Smooth muscle cell (in vitro differentiated cells): ENCODE measurements around the gene RABEP2. TPM values are rescaled to one million over a fixed set of nuclear protein-coding genes. Genes with fewer than 3 reads are reported as not detected.
A peak's percentile ranks its signal among the peaks of the same experiment; 100 is the strongest.

ENCODE experiments used
- DNase-seq: peaks from one replicate; lab custom pipeline; 2025; ENCODE audit not compliant: unreplicated experiment; lab: John Stamatoyannopoulos, UW
- H2AFZ ChIP-seq: fragments of 200-600 bp; sonication (generic); 2 replicates; pipeline ENCODE4 v1.6.0; 2016; ENCODE audit warnings: antibody characterized with exemption, low read depth, mild to moderate bottlenecking
- H3F3A ChIP-seq: fragments of 200-600 bp; sonication (generic); 2 replicates; pipeline ENCODE4 v1.6.0; 2017; ENCODE audit warnings: antibody characterized with exemption, low read depth
- H3K27ac ChIP-seq: fragments of 200-600 bp; sonication (generic); 2 replicates; pipeline ENCODE4 v1.5.1; 2016; ENCODE audit warnings: low read depth, mild to moderate bottlenecking
- H3K27me3 ChIP-seq: fragments of 200-600 bp; sonication (generic); 2 replicates; pipeline ENCODE4 v1.6.1; 2016; ENCODE audit warnings: low read depth, mild to moderate bottlenecking
- H3K36me3 ChIP-seq: fragments of 200-600 bp; sonication (generic); 2 replicates; pipeline ENCODE4 v1.5.1; 2016; ENCODE audit warnings: low read depth
- H3K4me1 ChIP-seq: fragments of 200-600 bp; sonication (generic); 2 replicates; pipeline ENCODE4 v1.5.1; 2016; ENCODE audit warnings: low read depth
- H3K4me2 ChIP-seq: fragments of 200-600 bp; sonication (generic); 2 replicates; pipeline ENCODE4 v1.6.0; 2016; ENCODE audit warnings: mild to moderate bottlenecking
- H3K4me3 ChIP-seq: fragments of 200-600 bp; sonication (generic); 2 replicates; pipeline ENCODE4 v1.5.1; 2016; ENCODE audit warnings: mild to moderate bottlenecking
- H3K79me2 ChIP-seq: fragments of 200-600 bp; sonication (generic); 2 replicates; pipeline ENCODE4 v1.6.0; 2016; ENCODE audit warnings: low read depth, mild to moderate bottlenecking
- H3K9ac ChIP-seq: fragments of 200-600 bp; sonication (generic); 2 replicates; pipeline ENCODE4 v1.6.0; 2016; ENCODE audit warnings: low read depth
- H3K9me3 ChIP-seq: fragments of 200-600 bp; sonication (generic); replicated peaks from 2 replicates; pipeline ENCODE4 v1.5.1; 2016; ENCODE audit warnings: low read depth
- H4K20me1 ChIP-seq: fragments of 200-600 bp; sonication (generic); 2 replicates; pipeline ENCODE4 v1.6.0; 2016; ENCODE audit warnings: low read depth
- whole genome bisulfite sequencing: methylation state at CpG from one replicate; pipeline ENCODE4 v1.1.7; 2016; ENCODE audit warnings: low lambda C conversion rate; 5-methylcytosine and 5-hydroxymethylcytosine counted together
- polyA plus RNA-seq: library from polyadenylated mRNA; unstranded; fragments of >200 nt; fragmentation: Nextera tagmentation; extraction: Ambion mirVana; gene quantifications from 2 replicates; pipeline ENCODE4 v1.2.1, GENCODE V29; 2016
- small RNA-seq: library from RNA; depleted of rRNA; stranded (forward); fragments of <200 nt; gene quantifications from one replicate; pipeline ENCODE3, GENCODE V24; 2014
- total RNA-seq: library from RNA; depleted of rRNA; stranded (reverse); fragments of >200 nt; gene quantifications from 2 replicates; pipeline ENCODE4 v1.2.3, GENCODE V29; 2014
- TF ChIP-seq, protein P1 (sequence below): fragments of 200-600 bp; sonication (generic); IDR thresholded peaks from 2 replicates; pipeline ENCODE4 v1.5.1; 2017; ENCODE audit warnings: borderline replicate concordance, mild to moderate bottlenecking, antibody characterized with exemption; ENCODE audit not compliant: insufficient read depth, poor library complexity, severe bottlenecking

The RABEP2 gene
- total and polyA plus RNA-seq, 2 experiments from 2014 or later: 14.7 to 16.6 TPM

DNA sequence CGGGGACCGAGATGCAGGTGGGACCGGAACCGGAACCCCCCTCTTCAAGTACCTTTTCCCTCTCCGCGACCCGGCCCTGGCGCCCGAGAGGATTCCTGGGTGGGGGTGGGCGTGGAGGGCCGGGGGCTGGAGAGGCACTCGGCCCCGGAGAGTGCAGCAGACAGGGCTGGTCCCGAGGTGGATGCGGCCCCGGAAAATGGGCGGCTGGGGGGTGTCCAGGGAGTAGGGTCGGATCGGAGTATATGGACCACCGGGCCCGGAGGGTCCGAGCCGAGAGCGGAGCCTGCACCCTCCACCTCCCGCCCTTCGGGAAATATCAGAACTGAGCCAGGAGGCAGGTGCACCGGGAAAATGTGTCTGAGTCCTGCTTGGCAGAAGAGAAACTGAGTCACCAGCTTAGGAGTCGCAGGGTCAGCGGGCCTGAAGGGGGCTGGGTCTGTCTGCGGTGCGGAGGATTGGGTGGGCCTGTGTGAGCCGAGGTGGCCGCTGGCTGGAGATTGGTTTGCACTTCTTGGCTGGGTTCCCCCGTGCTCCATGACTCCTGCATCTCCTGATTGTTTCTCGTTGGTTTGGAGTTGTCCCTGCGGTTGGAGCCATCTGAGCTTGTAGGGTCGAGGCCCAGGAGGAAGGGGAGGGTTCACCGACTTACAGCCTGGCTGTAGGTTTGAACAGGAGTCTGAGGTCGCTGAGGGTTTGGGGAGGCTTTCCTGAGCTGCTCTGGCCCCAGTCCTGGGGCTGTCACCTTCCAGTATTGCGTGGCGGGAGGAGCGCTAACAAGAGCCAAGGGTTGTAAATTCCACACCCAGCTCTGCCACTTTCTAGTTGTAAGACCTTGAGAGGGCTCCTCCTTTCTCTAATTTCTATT lies 60.9 kb downstream of the RABEP2 start:
- H3K4me3 ChIP-seq: peak overlapping the region; percentile 100
- peak overlapping the region; percentile 94 for H3K9ac ChIP-seq
- H3K79me2 ChIP-seq: peaks cover 29% of the 10 kb centered on the region
- H3F3A ChIP-seq: no peaks in the 10 kb centered on the region
- H3K27ac ChIP-seq: peak overlapping the region; percentile 90
- H3K27me3 ChIP-seq: no peaks in the 10 kb centered on the region
- 9% methylated on average over 29 of the region's 42 CpGs for WGBS
- no peaks in the 10 kb centered on the region for H3K36me3 ChIP-seq
- H3K4me1 ChIP-seq: peaks cover 12% of the 10 kb centered on the region
- TF ChIP-seq, protein P1, sequence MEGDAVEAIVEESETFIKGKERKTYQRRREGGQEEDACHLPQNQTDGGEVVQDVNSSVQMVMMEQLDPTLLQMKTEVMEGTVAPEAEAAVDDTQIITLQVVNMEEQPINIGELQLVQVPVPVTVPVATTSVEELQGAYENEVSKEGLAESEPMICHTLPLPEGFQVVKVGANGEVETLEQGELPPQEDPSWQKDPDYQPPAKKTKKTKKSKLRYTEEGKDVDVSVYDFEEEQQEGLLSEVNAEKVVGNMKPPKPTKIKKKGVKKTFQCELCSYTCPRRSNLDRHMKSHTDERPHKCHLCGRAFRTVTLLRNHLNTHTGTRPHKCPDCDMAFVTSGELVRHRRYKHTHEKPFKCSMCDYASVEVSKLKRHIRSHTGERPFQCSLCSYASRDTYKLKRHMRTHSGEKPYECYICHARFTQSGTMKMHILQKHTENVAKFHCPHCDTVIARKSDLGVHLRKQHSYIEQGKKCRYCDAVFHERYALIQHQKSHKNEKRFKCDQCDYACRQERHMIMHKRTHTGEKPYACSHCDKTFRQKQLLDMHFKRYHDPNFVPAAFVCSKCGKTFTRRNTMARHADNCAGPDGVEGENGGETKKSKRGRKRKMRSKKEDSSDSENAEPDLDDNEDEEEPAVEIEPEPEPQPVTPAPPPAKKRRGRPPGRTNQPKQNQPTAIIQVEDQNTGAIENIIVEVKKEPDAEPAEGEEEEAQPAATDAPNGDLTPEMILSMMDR: no peak
- peak overlapping the region; percentile 96 for H3K4me2 ChIP-seq
- no peak for DNase-seq
- H3K9me3 ChIP-seq: no peaks in the 10 kb centered on the region
- H2AFZ ChIP-seq: peak overlapping the region; percentile 100
- H4K20me1 ChIP-seq: peaks cover 20% of the 10 kb centered on the region

DNA sequence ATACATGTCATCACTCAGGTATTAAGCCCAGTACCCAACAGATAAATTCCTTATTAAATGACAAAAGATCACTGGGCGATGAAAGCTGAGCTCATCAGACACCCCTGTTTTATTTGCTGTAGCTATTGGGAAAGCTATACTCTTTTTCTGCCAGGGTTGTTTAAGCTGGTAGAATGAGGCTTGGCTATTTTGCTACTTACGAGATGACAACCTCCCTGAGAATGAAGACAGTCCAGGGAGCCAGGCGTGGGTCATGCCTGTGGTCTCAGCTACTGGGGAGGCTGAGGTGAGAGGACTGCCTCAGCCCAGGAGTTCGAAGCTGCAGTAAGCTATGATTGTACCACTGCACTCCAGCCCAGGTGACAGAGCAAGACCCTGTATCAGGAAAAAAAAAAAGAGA lies 65.7 kb downstream of the RABEP2 start:
- TF ChIP-seq, protein P1: no peak
- Histone ChIP-seq H3K9ac (no peak overlapping the region), H3K9me3 (no peaks in the 10 kb centered on the region), H2AFZ (no peak overlapping the region), H3K27me3 (no peaks in the 10 kb centered on the region), H3K27ac (no peak overlapping the region), H3K79me2 (peaks cover 16% of the 10 kb centered on the region), H4K20me1 (no peaks in the 10 kb centered on the region), H3K4me3 (no peak overlapping the region), H3K4me1 (no peaks in the 10 kb centered on the region), H3K36me3 (no peaks in the 10 kb centered on the region), H3F3A (no peaks in the 10 kb centered on the region), H3K4me2 (no peak overlapping the region)
- DNase-seq: no peak
- WGBS: 74% methylated on average over 4 of the region's 4 CpGs

DNA sequence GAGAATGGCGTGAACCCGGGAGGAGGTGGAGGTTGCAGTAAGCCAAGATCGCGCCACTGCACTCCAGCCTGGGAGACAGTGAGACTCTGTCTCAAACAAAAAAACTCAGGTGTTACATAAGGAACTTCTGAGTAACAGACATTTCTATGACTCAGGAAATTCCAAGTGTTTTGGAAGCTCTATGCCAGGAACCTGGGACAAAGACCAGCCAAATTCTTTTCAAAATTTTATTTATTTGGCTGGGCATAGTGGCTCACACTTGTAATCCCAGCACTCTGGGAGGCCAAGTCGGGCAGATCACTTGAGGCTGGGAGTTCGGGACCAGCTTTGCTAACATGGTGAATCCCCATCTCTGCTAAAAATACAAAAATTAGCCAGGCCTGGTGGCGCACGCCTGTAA lies 66.6 kb downstream of the RABEP2 start:
- no peak overlapping the region for H3K27ac ChIP-seq
- no peaks in the 10 kb centered on the region for H4K20me1 ChIP-seq
- 96% methylated on average over 8 of the region's 8 CpGs for WGBS
- H3K9me3 ChIP-seq: no peaks in the 10 kb centered on the region
- no peaks in the 10 kb centered on the region for H3K4me1 ChIP-seq
- H3K79me2 ChIP-seq: peaks cover 8% of the 10 kb centered on the region
- H3K4me2 ChIP-seq: no peak overlapping the region
- H3F3A ChIP-seq: no peaks in the 10 kb centered on the region
- no peak overlapping the region for H3K4me3 ChIP-seq
- no peak for DNase-seq
- H3K36me3 ChIP-seq: no peaks in the 10 kb centered on the region
- H3K9ac ChIP-seq: no peak overlapping the region
- no peaks in the 10 kb centered on the region for H3K27me3 ChIP-seq
- TF ChIP-seq, protein P1: no peak
- H2AFZ ChIP-seq: no peak overlapping the region

Small RNA genes within 50 kb of the gene (small RNA-seq; reads per million reads assigned to genes)
- gene RF00416: not detected

Other genes with a start within 250 kb of the RABEP2 start
- gene EIF3C, start 213.8 kb downstream of the RABEP2 start, total RNA-seq: 53.7 and 54.7 TPM in 2 replicates
- 277 and 320 TPM in 2 replicates for gene EIF3C, start 213.8 kb downstream of the RABEP2 start, polyA plus RNA-seq
- 2.6 and 3.7 TPM in 2 replicates for gene NPIPB9, start 173.5 kb downstream of the RABEP2 start, total RNA-seq
- gene NPIPB9, start 173.5 kb downstream of the RABEP2 start, polyA plus RNA-seq: 0.32 and 0.91 TPM in 2 replicates
- gene ATXN2L, start 102.2 kb downstream of the RABEP2 start, total RNA-seq: 81.2 and 89.3 TPM in 2 replicates
- 93.3 and 108 TPM in 2 replicates for gene ATXN2L, start 102.2 kb downstream of the RABEP2 start, polyA plus RNA-seq
- gene TUFM, start 78.9 kb downstream of the RABEP2 start, total RNA-seq: 67.2 and 76.1 TPM in 2 replicates
- 191 and 200 TPM in 2 replicates for gene TUFM, start 78.9 kb downstream of the RABEP2 start, polyA plus RNA-seq
- 11.4 and 17.3 TPM in 2 replicates for gene SH2B1, start 61.4 kb downstream of the RABEP2 start, total RNA-seq
- gene SH2B1, start 61.4 kb downstream of the RABEP2 start, polyA plus RNA-seq: 17.3 and 18.8 TPM in 2 replicates
- 0.09 and 0.36 TPM in 2 replicates for gene ATP2A1, start 46.8 kb downstream of the RABEP2 start, total RNA-seq
- gene ATP2A1, start 46.8 kb downstream of the RABEP2 start, polyA plus RNA-seq: 0.87 and 1.2 TPM in 2 replicates
- not detected in 2 replicates for gene CD19, start 6.7 kb upstream of the RABEP2 start, total RNA-seq
- gene CD19, start 6.7 kb upstream of the RABEP2 start, polyA plus RNA-seq: not detected in 2 replicates
- 9.7 and 19.0 TPM in 2 replicates for gene NFATC2IP, start 25.7 kb upstream of the RABEP2 start, total RNA-seq
- gene NFATC2IP, start 25.7 kb upstream of the RABEP2 start, polyA plus RNA-seq: 13.1 and 15.2 TPM in 2 replicates
- 28.6 and 29.8 TPM in 2 replicates for gene SPNS1, start 49.5 kb upstream of the RABEP2 start, total RNA-seq
- 109 and 113 TPM in 2 replicates for gene SPNS1, start 49.5 kb upstream of the RABEP2 start, polyA plus RNA-seq
- gene LAT, start 59.8 kb upstream of the RABEP2 start, total RNA-seq: 2.1 and 8.2 TPM in 2 replicates
- gene LAT, start 59.8 kb upstream of the RABEP2 start, polyA plus RNA-seq: 3.2 and 3.5 TPM in 2 replicates